H1 (cell line): Measurements from ENCODE around the gene TRIM4. TPM values are rescaled to one million over a fixed set of nuclear protein-coding genes. Genes with fewer than 3 reads are reported as not detected.

Experiments
- polyA plus RNA-seq, 7 experiments: library from polyadenylated mRNA; depleted of rRNA in 3 of 7; stranded (reverse) in 5 of 7; unstranded in 2 of 7; fragments of >200 nt in 5 of 7; fragments of 200-250 nt in 2 of 7; gene quantifications; 1 replicate in 5 of 7; 2 replicates in 1 of 7; 4 replicates in 1 of 7; pipeline versions ENCODE4 v1.2.1 to v1.2.3, GENCODE V29; 2011 to 2013; ENCODE audit warnings: missing spikeins in 2 of 7, mixed read lengths in 2 of 7
- small RNA-seq: library from polyadenylated mRNA; stranded (forward); fragments of <200 nt; extraction: miRNeasy Mini kit (QIAGEN cat#:217004); gene quantifications from one replicate; pipeline ENCODE3, GENCODE V24; 2013; ENCODE audit not compliant: insufficient read depth
- total RNA-seq: library from RNA; stranded (reverse); fragmentation: NEBNext Ultra II Directional; extraction: Animal tissue kit (Norgen Biotek cat#: 25700); gene quantifications from 2 replicates; pipeline ENCODE4 v1.2.1, GENCODE V29; 2021

Gene TRIM4
- total and polyA plus RNA-seq, 2 of the 8 experiments (the other 6 are each of a cell fraction or from before 2014, with no cell fraction given): 0.03 to 7.3 TPM

Small RNAs within 50 kb of the gene (small RNA-seq; reads per million reads assigned to genes)
- gene AC011904.1 (not detected), gene CYP3A52P (not detected), gene RF00019 (not detected), gene RF00561 (not detected)

Other genes with a start within 250 kb of the TRIM4 start
- gene CYP3A5, start 239.5 kb downstream of the TRIM4 start, total RNA-seq: not detected in 2 replicates
- 0.06 TPM in 1 of 2 replicates, not detected in the other for gene CYP3A5, start 239.5 kb downstream of the TRIM4 start, polyA plus RNA-seq (2011; rRNA removed)
- not detected in 2 replicates for gene CYP3A7, start 184.3 kb downstream of the TRIM4 start, total RNA-seq
- gene CYP3A7, start 184.3 kb downstream of the TRIM4 start, polyA plus RNA-seq (2011; rRNA removed): not detected in 2 replicates
- gene CYP3A4, start 135.3 kb downstream of the TRIM4 start, total RNA-seq: not detected in 2 replicates
- not detected in 2 replicates for gene CYP3A4, start 135.3 kb downstream of the TRIM4 start, polyA plus RNA-seq (2011; rRNA removed)
- not detected in 2 replicates for gene CYP3A43, start 91.5 kb downstream of the TRIM4 start, total RNA-seq
- gene CYP3A43, start 91.5 kb downstream of the TRIM4 start, polyA plus RNA-seq (2011; rRNA removed): 0.06 TPM in 1 of 2 replicates, not detected in the other
- not detected in 2 replicates for gene OR2AE1, start 42.5 kb downstream of the TRIM4 start, total RNA-seq
- not detected in 2 replicates for gene OR2AE1, start 42.5 kb downstream of the TRIM4 start, polyA plus RNA-seq (2011; rRNA removed)
- gene GJC3, start 10.1 kb upstream of the TRIM4 start, total RNA-seq: 2.5 and 3.0 TPM in 2 replicates
- 1.7 and 2.7 TPM in 2 replicates for gene GJC3, start 10.1 kb upstream of the TRIM4 start, polyA plus RNA-seq (2011; rRNA removed)
- gene AZGP1, start 56.5 kb upstream of the TRIM4 start, total RNA-seq: 0.29 and 0.52 TPM in 2 replicates
- gene AZGP1, start 56.5 kb upstream of the TRIM4 start, polyA plus RNA-seq (2011; rRNA removed): 0.57 and 0.68 TPM in 2 replicates
- gene ZKSCAN1, start 96.1 kb upstream of the TRIM4 start, total RNA-seq: 37.7 and 40.6 TPM in 2 replicates
- gene ZKSCAN1, start 96.1 kb upstream of the TRIM4 start, polyA plus RNA-seq (2011; rRNA removed): 8.2 and 9.3 TPM in 2 replicates
- gene ZSCAN21, start 130.2 kb upstream of the TRIM4 start, total RNA-seq: 25.4 and 26.1 TPM in 2 replicates
- 12.7 and 15.4 TPM in 2 replicates for gene ZSCAN21, start 130.2 kb upstream of the TRIM4 start, polyA plus RNA-seq (2011; rRNA removed)
- 49.1 and 50.7 TPM in 2 replicates for gene ZNF3, start 162.2 kb upstream of the TRIM4 start, total RNA-seq
- 21.3 and 26.9 TPM in 2 replicates for gene ZNF3, start 162.2 kb upstream of the TRIM4 start, polyA plus RNA-seq (2011; rRNA removed)
- gene COPS6, start 169.4 kb upstream of the TRIM4 start, total RNA-seq: 127 and 128 TPM in 2 replicates
- 159 and 225 TPM in 2 replicates for gene COPS6, start 169.4 kb upstream of the TRIM4 start, polyA plus RNA-seq (2011; rRNA removed)
- gene MCM7, start 181.9 kb upstream of the TRIM4 start, total RNA-seq: 339 and 344 TPM in 2 replicates
- gene MCM7, start 181.9 kb upstream of the TRIM4 start, polyA plus RNA-seq (2011; rRNA removed): 313 and 394 TPM in 2 replicates
- 15.2 and 15.8 TPM in 2 replicates for gene AP4M1, start 182.1 kb upstream of the TRIM4 start, total RNA-seq
- 15.9 and 16.6 TPM in 2 replicates for gene AP4M1, start 182.1 kb upstream of the TRIM4 start, polyA plus RNA-seq (2011; rRNA removed)
- gene TAF6, start 199.8 kb upstream of the TRIM4 start, total RNA-seq: 101 and 109 TPM in 2 replicates
- 66.7 and 113 TPM in 2 replicates for gene TAF6, start 199.8 kb upstream of the TRIM4 start, polyA plus RNA-seq (2011; rRNA removed)
- 15.3 and 15.9 TPM in 2 replicates for gene CNPY4, start 200.1 kb upstream of the TRIM4 start, total RNA-seq
- 9.1 and 10.2 TPM in 2 replicates for gene CNPY4, start 200.1 kb upstream of the TRIM4 start, polyA plus RNA-seq (2011; rRNA removed)
- gene MBLAC1, start 207.4 kb upstream of the TRIM4 start, total RNA-seq: 1.7 TPM in 2 replicates
- 1.00 and 1.2 TPM in 2 replicates for gene MBLAC1, start 207.4 kb upstream of the TRIM4 start, polyA plus RNA-seq (2011; rRNA removed)
- 153 and 161 TPM in 2 replicates for gene LAMTOR4, start 229.4 kb upstream of the TRIM4 start, total RNA-seq
- 622 and 735 TPM in 2 replicates for gene LAMTOR4, start 229.4 kb upstream of the TRIM4 start, polyA plus RNA-seq (2011; rRNA removed)
- gene TRAPPC14, start 239.2 kb upstream of the TRIM4 start, total RNA-seq: 20.2 and 22.1 TPM in 2 replicates
- gene TRAPPC14, start 239.2 kb upstream of the TRIM4 start, polyA plus RNA-seq (2011; rRNA removed): 11.9 and 19.6 TPM in 2 replicates
- gene GAL3ST4, start 249.1 kb upstream of the TRIM4 start, total RNA-seq: 5.1 and 5.3 TPM in 2 replicates
- gene GAL3ST4, start 249.1 kb upstream of the TRIM4 start, polyA plus RNA-seq (2011; rRNA removed): 13.8 and 15.8 TPM in 2 replicates